ENCODE data around the gene MYRF.

MYRF gene

GRCh38 chr11:61832754-61833153 is 80.3 kb downstream of the MYRF start:
- no peak for TF ChIP-seq CTCF (IDR thresholded peaks at IDR 0.05; ENCODE audit: insufficient read depth, low read depth, low read length, missing control alignments)
- no peak overlapping the region for H3K4me3 ChIP-seq (ENCODE audit: low read depth, low read length)
- DNase-seq (ENCODE audit: low read depth): no peak

- H3K4me3 ChIP-seq (ENCODE audit: low read depth, low read length): no peak overlapping the region
- DNase-seq (ENCODE audit: low read depth): no peak
- no peak for TF ChIP-seq CTCF (IDR thresholded peaks at IDR 0.05; ENCODE audit: insufficient read depth, low read depth, low read length, missing control alignments)
Measured at GRCh38 chr11:61833471-61833870, 81.0 kb downstream of the MYRF start.

- no peak for DNase-seq (ENCODE audit: low read depth)
- peak overlapping the region; percentile 54 for H3K4me3 ChIP-seq (ENCODE audit: low read depth, low read length)
- TF ChIP-seq CTCF (IDR thresholded peaks at IDR 0.05; ENCODE audit: insufficient read depth, low read depth, low read length, missing control alignments): no peak
Measured at GRCh38 chr11:61833926-61834277, 81.5 kb downstream of the MYRF start.

GRCh38 chr11:61834278-61835048 is 82.0 kb downstream of the MYRF start:
- DNase-seq (ENCODE audit: low read depth): peak; percentile 95
- no peak for TF ChIP-seq CTCF (IDR thresholded peaks at IDR 0.05; ENCODE audit: insufficient read depth, low read depth, low read length, missing control alignments)
- peak overlapping the region; percentile 54 for H3K4me3 ChIP-seq (ENCODE audit: low read depth, low read length)

GRCh38 chr11:61836193-61836592 is 83.8 kb downstream of the MYRF start:
- no peak overlapping the region for H3K4me3 ChIP-seq (ENCODE audit: low read depth, low read length)
- no peak for TF ChIP-seq CTCF (IDR thresholded peaks at IDR 0.05; ENCODE audit: insufficient read depth, low read depth, low read length, missing control alignments)
- no peak for DNase-seq (ENCODE audit: low read depth)

GRCh38 chr11:61837411-61838005 is 85.1 kb downstream of the MYRF start:
- no peak for TF ChIP-seq CTCF (IDR thresholded peaks at IDR 0.05; ENCODE audit: insufficient read depth, low read depth, low read length, missing control alignments)
- DNase-seq (ENCODE audit: low read depth): no peak
- no peak overlapping the region for H3K4me3 ChIP-seq (ENCODE audit: low read depth, low read length)
